Measurements from ENCODE around the gene KCNK4. TPM values are rescaled to one million over a fixed set of nuclear protein-coding genes. Genes with fewer than 3 reads are reported as not detected.

The KCNK4 gene
- total RNA-seq, 2 donors from 2014 or later, result not detected

DNA sequence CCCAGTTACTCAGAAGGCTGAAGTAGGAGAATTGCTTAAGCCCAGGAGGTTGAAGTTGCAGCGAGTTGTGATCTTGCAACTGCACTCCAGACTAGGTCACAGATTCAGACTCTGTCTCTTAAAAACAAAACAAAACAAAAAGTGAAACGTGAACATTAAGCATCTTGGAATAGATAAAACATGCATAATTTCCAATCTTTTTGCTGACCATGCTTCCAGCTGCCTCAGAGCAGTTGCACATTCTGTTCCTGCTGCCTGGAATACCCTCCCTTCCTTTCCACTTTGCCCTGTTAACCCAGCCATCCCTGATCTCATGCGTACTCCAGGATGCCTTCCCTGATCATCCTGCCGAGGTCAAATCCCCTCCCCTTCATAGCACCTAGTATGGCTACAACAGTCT lies 48.2 kb downstream of the KCNK4 start:
- TF ChIP-seq, protein P1, sequence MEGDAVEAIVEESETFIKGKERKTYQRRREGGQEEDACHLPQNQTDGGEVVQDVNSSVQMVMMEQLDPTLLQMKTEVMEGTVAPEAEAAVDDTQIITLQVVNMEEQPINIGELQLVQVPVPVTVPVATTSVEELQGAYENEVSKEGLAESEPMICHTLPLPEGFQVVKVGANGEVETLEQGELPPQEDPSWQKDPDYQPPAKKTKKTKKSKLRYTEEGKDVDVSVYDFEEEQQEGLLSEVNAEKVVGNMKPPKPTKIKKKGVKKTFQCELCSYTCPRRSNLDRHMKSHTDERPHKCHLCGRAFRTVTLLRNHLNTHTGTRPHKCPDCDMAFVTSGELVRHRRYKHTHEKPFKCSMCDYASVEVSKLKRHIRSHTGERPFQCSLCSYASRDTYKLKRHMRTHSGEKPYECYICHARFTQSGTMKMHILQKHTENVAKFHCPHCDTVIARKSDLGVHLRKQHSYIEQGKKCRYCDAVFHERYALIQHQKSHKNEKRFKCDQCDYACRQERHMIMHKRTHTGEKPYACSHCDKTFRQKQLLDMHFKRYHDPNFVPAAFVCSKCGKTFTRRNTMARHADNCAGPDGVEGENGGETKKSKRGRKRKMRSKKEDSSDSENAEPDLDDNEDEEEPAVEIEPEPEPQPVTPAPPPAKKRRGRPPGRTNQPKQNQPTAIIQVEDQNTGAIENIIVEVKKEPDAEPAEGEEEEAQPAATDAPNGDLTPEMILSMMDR (IDR thresholded peaks at IDR 0.05), result no peak
- Histone ChIP-seq H3K9ac (ENCODE audit: low read depth in 2 of 2, low read length in 2 of 2) (peak overlapping the region in 1 of 2 donors; percentile 48), H3K36me3 (no peaks in the 10 kb centered on the region), H3K27ac (no peak overlapping the region), H3K4me3 (no peak overlapping the region), H3K4me1 (peaks cover 11% of the 10 kb centered on the region), H3K9me3 (no peaks in the 10 kb centered on the region), H3K27me3 (no peaks in the 10 kb centered on the region)
- intact Hi-C loops (cut with DNase I), result no loop called here
- DNase-seq, result no peak

DNA sequence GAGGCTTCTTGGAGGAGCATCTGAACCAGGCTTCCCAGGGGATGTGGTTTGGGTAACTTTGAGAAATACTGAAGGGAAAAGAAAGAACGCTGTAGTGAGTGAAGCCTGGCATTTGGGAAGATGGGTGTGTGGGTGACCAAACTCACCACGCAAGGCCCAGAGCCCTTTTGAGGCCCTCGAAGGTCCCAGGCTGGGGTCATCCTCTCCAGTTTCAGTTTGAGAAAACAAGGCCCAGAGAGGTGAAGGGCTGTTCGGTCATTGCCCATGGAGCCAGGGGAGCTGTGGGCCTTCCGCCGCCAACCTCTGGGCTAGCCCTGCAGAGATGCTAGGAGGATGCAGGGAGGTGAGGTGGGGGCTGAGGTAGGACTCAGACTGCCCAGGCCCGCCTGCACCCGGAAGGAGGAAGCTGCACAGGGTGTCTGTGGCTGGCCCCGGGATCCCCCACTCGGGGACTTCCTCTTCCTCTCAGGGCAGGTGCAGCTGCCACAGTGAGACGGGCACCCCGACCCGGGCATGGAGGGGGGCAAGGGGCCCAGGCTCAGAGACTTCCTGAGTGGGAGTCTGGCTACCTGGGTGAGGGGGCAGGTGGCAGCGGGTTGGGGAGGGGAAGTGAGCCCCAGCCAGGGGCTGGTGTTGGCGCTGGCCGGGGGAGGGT lies 48.8 kb downstream of the KCNK4 start, which contains the start of gene CCDC88B:
Gene CCDC88B (plus strand): TSS at position 451 of the 655 bp plus-strand sequence. CDS start 63 bp downstream, at position 514.
- Histone ChIP-seq H3K27me3 (no peaks in the 10 kb centered on the region), H3K4me3 (peak within 1 kb of the TSS; percentile 19), H3K4me1 (peaks cover 11% of the 10 kb centered on the region), H3K9ac (ENCODE audit: low read depth in 2 of 2, low read length in 2 of 2) (peak within 1 kb of the TSS; percentile 51 to 53), H3K36me3 (no peaks in the 10 kb centered on the region), H3K9me3 (no peaks in the 10 kb centered on the region), H3K27ac (no peak within 1 kb of the TSS)
- intact Hi-C loops (cut with DNase I), result no loop called here
- DNase-seq, result peak; percentile 70
- TF ChIP-seq, protein P1 (IDR thresholded peaks at IDR 0.05), result no peak

DNA sequence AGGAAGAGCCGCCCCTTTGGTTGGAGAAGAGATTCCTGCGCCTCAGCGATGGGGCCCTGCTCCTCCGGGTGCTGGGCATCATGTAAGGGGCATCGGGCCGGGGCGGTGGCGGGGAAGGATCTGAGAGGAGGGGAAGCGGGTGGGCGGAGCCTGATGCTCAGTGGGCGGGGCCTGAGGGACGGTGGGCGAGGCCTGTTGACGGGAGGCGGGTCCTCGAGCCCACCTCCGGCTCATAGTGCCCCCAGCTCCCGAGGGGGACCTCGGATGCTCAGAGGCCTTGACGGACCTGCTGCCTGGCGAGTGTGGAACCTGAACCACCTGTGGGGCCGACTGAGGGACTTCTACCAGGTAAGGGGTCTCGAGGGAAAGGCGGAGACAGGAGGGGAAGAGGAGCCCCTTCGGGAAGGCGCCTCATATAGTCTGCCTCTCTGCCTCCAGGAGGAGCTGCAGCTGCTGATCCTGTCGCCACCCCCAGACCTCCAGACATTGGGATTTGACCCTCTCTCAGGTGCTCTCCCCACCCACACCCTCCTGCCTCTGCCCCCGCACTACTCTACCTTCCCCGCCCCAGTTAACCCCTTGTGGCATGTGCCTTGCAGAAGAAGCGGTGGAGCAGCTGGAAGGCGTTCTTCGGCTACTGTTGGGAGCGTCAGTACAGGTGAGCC lies 49.7 kb downstream of the KCNK4 start:
- TF ChIP-seq, protein P1 (IDR thresholded peaks at IDR 0.05), result no peak
- Histone ChIP-seq H3K36me3 (no peaks in the 10 kb centered on the region), H3K4me3 (peak overlapping the region; percentile 19), H3K27me3 (no peaks in the 10 kb centered on the region), H3K4me1 (peaks cover 7% of the 10 kb centered on the region), H3K9me3 (no peaks in the 10 kb centered on the region), H3K9ac (ENCODE audit: low read depth in 2 of 2, low read length in 2 of 2) (peak overlapping the region; percentile 51 to 53), H3K27ac (no peak overlapping the region)
- intact Hi-C loops (cut with DNase I), result no loop called here
- peak; percentile 90 for DNase-seq

DNA sequence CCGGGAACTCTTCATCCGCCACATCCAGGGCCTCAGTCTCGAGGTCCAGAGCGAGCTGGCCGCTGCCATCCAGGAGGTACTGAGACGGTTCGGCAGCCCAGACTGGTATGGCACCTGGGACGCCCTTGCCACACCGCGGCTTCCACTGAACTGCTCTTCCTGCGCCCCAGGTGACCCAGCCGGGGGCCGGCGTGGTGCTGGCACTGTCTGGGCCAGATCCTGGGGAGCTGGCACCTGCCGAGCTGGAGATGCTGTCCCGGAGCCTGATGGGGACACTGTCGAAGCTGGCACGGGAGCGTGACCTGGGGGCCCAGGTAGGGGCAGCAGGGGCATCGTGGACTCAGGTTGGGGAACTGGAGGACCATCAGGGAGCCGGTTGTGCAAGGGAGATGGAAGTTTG lies 50.3 kb downstream of the KCNK4 start:
- no peak for DNase-seq
- TF ChIP-seq, protein P1 (IDR thresholded peaks at IDR 0.05), result no peak
- no peaks in the 10 kb centered on the region for H3K36me3 ChIP-seq
- intact Hi-C loops (cut with DNase I), result no loop called here
- no peak overlapping the region for H3K4me3 ChIP-seq
- no peaks in the 10 kb centered on the region for H3K9me3 ChIP-seq
- peak overlapping the region; percentile 51 to 52 for H3K9ac ChIP-seq (ENCODE audit: low read depth in 2 of 2, low read length in 2 of 2)
- no peak overlapping the region for H3K27ac ChIP-seq
- no peaks in the 10 kb centered on the region for H3K27me3 ChIP-seq
- H3K4me1 ChIP-seq, result peaks cover 7% of the 10 kb centered on the region

DNA sequence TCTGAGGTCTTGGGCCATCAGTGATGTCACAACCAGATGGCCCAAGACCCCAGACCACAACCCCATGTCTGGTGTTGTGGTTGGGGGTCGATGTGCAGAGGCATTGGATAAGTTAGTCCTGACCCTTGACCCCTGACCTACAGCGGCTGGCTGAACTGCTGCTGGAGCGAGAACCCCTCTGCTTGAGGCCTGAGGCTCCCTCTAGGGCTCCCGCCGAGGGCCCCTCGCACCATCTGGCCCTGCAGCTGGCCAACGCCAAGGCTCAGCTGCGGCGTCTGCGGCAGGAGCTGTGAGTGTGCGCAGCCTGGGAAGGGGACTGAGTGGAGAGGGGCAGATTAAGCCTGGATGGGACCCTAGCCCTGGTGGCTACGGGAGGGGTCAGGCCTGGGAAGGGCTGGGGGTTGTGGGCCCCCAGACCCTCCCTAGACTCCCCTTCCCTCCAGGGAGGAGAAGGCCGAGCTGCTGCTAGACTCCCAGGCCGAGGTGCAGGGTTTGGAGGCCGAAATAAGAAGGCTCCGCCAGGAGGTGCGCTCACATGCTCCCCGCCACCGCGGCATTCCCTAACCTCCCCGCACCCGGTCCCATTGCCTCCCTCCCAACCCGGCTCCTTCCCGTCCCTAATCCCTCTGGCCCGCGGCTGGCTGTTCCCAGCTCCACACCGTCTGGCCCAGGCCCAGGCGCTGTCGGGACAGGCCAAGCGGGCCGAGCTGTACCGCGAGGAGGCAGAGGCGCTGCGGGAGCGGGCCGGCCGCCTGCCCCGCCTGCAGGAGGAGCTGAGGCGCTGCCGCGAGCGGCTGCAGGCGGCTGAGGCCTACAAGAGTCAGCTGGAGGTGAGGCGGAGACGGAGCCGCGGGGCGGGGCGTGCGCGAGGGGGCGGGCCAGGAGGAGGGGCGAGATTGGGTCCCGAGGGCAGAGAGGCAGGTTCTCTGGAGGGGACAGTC lies 51.0 kb downstream of the KCNK4 start:
- H3K27me3 ChIP-seq, result no peaks in the 10 kb centered on the region
- H3K9ac ChIP-seq (ENCODE audit: low read depth in 2 of 2, low read length in 2 of 2), result peak overlapping the region; percentile 52 to 81
- H3K27ac ChIP-seq, result peak overlapping the region; percentile 29
- H3K9me3 ChIP-seq, result no peaks in the 10 kb centered on the region
- peaks cover 7% of the 10 kb centered on the region for H3K4me1 ChIP-seq
- H3K4me3 ChIP-seq, result peak overlapping the region; percentile 36
- intact Hi-C loops (cut with DNase I), result no loop called here
- H3K36me3 ChIP-seq, result no peaks in the 10 kb centered on the region
- peak; percentile 97 for DNase-seq
- TF ChIP-seq, protein P1 (IDR thresholded peaks at IDR 0.05), result peak; percentile 41
